Activated CD4-positive, alpha-beta T cell treated with anti-CD3 and anti-CD28 coated beads for 36 hours (primary cell): ENCODE data around the gene OR2AT4. TPM values are rescaled to one million over a fixed set of nuclear protein-coding genes. Genes with fewer than 3 reads are reported as not detected.
"Not testable (repeated sequence)": the region's sequence is repeated elsewhere in the genome, so short reads cannot be mapped to it uniquely, and the experiment has no call there.

ENCODE experiments used
- ATAC-seq: fragments of 200-7000 bp; cut with Tn5 transposase; one replicate; pipeline ENCODE4 v1.10.0; 2021; ENCODE audit warnings: mild to moderate bottlenecking, moderate library complexity
- CTCF ChIA-PET: fragments of 350-600 bp; sonication (Branson Sonifier 250); formaldehyde crosslinking; loops from one replicate; lab custom pipeline; 2021; ENCODE audit warnings: antibody characterized with exemption; lab: Charles Lee
- POLR2A ChIA-PET: fragments of 350-600 bp; sonication (Branson Sonifier 250); formaldehyde crosslinking; loops from one replicate; lab custom pipeline; 2021; ENCODE audit warnings: antibody characterized with exemption, inconsistent platforms; lab: Charles Lee
- DNase-seq: peaks from one replicate; pipeline ENCODE4 v3.0.0-alpha.2; 2020
- H3K27ac Mint-ChIP-seq: one replicate; pipeline ENCODE4 v1.8.0; 2021; ENCODE audit warnings: mixed read lengths
- H3K27me3 Mint-ChIP-seq: one replicate; pipeline ENCODE4 v1.8.0; 2021; ENCODE audit warnings: mixed read lengths
- H3K36me3 Mint-ChIP-seq: one replicate; pipeline ENCODE4 v1.8.0; 2021; ENCODE audit warnings: low read depth, mixed read lengths
- H3K4me1 Mint-ChIP-seq: one replicate; pipeline ENCODE4 v1.8.0; 2021; ENCODE audit warnings: mixed read lengths
- H3K4me3 Mint-ChIP-seq: one replicate; pipeline ENCODE4 v1.8.0; 2021; ENCODE audit warnings: mild to moderate bottlenecking, moderate library complexity, mixed read lengths
- H3K9me3 Mint-ChIP-seq: one replicate; pipeline ENCODE4 v1.8.0; 2021; ENCODE audit warnings: low read depth, mixed read lengths
- intact Hi-C, 2 experiments: fragments of 100-400 bp; cut with DNase I in 1 of 2; cut with micrococcal nuclease in 1 of 2; formaldehyde crosslinking; loops; one replicate each; pipeline versions ENCODE4 v1.14.2 to v1.15.1; 2022 to 2024; cut with DNase I, micrococcal nuclease
- total RNA-seq, 2 experiments: library from RNA; stranded (reverse); gene quantifications; one replicate each; pipeline ENCODE4 v1.2.3, GENCODE V29; 2021

The OR2AT4 gene
- total RNA-seq, 2 experiments from 2014 or later: not detected

DNA sequence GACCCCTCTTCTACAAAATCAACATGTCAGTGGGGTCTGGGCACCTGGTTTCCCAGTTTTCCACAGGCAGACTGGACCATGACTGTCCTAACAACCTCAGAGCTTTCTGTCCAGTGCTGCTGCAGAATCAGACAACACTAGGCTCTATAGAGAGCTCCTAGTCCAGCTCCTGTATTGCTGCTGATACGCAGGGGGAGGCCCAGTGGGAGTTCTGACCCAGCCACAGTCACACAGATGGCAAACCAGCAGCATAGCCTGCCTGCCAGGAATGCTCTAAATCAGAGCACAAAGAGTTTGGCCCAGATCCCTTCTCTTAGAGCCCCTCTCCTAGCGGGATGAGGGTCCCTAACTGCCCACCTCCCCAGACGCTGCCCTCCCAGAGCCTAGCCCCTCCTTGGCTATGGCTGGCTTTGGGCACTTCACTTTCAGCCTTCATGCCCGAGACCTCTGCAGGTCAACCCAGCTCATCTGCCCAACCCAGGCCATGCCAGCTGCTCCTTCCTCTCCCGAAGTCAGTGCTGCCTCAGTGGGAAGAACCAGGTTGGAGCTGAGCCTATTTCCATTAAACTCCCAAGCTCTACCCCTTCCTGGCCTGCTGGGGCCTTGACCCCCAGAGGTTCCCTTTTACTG lies 38.5 kb upstream of the OR2AT4 start:
- Mint-ChIP-seq H3K36me3 (no peaks in the 10 kb centered on the region), H3K27ac (no peak overlapping the region), H3K27me3 (peaks cover 13% of the 10 kb centered on the region), H3K4me3 (no peak overlapping the region), H3K4me1 (no peaks in the 10 kb centered on the region), H3K9me3 (no peaks in the 10 kb centered on the region)
- ChIA-PET POLR2A (no interaction called here), CTCF (interaction anchor here (0.6 to 3.2 kb wide), 7 partner anchors 8 to 1785 kb away, joined by 3 to 13 read pairs (median 4); partner anchors contain the start of gene TPBGL)
- intact Hi-C loops: no loop called here
- DNase-seq (no peak), ATAC-seq (no peak)

GRCh38 chr11:75133976-75134375 lies 37.3 kb upstream of the OR2AT4 start:
- POLR2A ChIA-PET: no interaction called here

GRCh38 chr11:75132080-75132479 lies 35.4 kb upstream of the OR2AT4 start:
- ATAC-seq (no peak), DNase-seq (no peak)
- intact Hi-C loops: loop anchor here in 1 of 2 experiments (5.0 kb wide), 1 partner anchor 1285 kb away; no protein-coding TSS in a partner anchor
- Mint-ChIP-seq H3K4me3 (no peak overlapping the region), H3K4me1 (no peaks in the 10 kb centered on the region), H3K36me3 (no peaks in the 10 kb centered on the region), H3K27me3 (peaks cover 19% of the 10 kb centered on the region), H3K27ac (no peak overlapping the region), H3K9me3 (no peaks in the 10 kb centered on the region)
- CTCF ChIA-PET: no interaction called here
- POLR2A ChIA-PET: no interaction called here

More at GRCh38 chr11:75133976-75134375, 37.3 kb upstream of the OR2AT4 start:
- no peaks in the 10 kb centered on the region for H3K9me3 Mint-ChIP-seq
- no peak overlapping the region for H3K4me3 Mint-ChIP-seq
- CTCF ChIA-PET: interaction anchor here (0.9 to 3.2 kb wide), 6 partner anchors 9 to 115 kb away, joined by 3 to 13 read pairs (median 4); no protein-coding TSS in a partner anchor
- no peaks in the 10 kb centered on the region for H3K4me1 Mint-ChIP-seq
- H3K36me3 Mint-ChIP-seq: no peaks in the 10 kb centered on the region
- intact Hi-C loops: loop anchor here in 1 of 2 experiments (5.0 kb wide), 1 partner anchor 1287 kb away; no protein-coding TSS in a partner anchor
- peaks cover 13% of the 10 kb centered on the region for H3K27me3 Mint-ChIP-seq
- ATAC-seq (no peak), DNase-seq (no peak)
- H3K27ac Mint-ChIP-seq: no peak overlapping the region

- H3K36me3 Mint-ChIP-seq: no peaks in the 10 kb centered on the region
- CTCF ChIA-PET: interaction anchor here (0.7 kb wide), 1 partner anchor 16 kb away, joined by 3 read pairs; no protein-coding TSS in a partner anchor
- H3K9me3 Mint-ChIP-seq: no peaks in the 10 kb centered on the region
These were observed 29.9 kb upstream of the OR2AT4 start for GRCh38 chr11:75126564-75126963.

GRCh38 chr11:75118577-75118976 lies 21.9 kb upstream of the OR2AT4 start:
- H3K27me3 Mint-ChIP-seq: peaks cover 26% of the 10 kb centered on the region
- ChIA-PET POLR2A (no interaction called here), CTCF (interaction anchor here (1.1 kb wide), 1 partner anchor 24 kb away, joined by 4 read pairs; no protein-coding TSS in a partner anchor)
- no peaks in the 10 kb centered on the region for H3K4me1 Mint-ChIP-seq
- ATAC-seq: no peak
- DNase-seq: no peak
- H3K36me3 Mint-ChIP-seq: no peaks in the 10 kb centered on the region
- H3K27ac Mint-ChIP-seq: no peak overlapping the region
- intact Hi-C loops: no loop called here
- no peak overlapping the region for H3K4me3 Mint-ChIP-seq
- peaks cover 7% of the 10 kb centered on the region for H3K9me3 Mint-ChIP-seq

More at GRCh38 chr11:75126564-75126963, 29.9 kb upstream of the OR2AT4 start:
- no peak overlapping the region for H3K4me3 Mint-ChIP-seq
- DNase-seq (no peak), ATAC-seq (no peak)
- POLR2A ChIA-PET: no interaction called here
- no peak overlapping the region for H3K27ac Mint-ChIP-seq
- H3K27me3 Mint-ChIP-seq: peaks cover 17% of the 10 kb centered on the region
- intact Hi-C loops: no loop called here
- H3K4me1 Mint-ChIP-seq: no peaks in the 10 kb centered on the region

DNA sequence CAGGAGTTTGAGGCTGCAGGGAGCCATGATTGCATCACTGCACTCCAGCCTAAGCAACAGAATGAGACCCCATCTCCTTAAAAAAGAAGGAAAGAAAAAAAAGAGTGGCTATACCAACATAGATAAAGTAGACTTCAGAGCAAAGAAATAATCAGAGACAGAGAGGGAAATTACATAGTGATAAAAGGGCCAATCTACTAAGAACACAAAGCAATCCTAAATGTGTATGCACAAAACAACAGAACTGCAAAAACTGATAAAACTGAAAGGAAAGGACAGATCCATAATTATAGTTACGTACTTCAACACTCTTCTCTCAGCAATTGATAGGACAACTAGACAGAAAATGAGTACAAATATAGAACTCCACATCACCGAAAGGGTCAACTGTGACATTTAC lies 17.8 kb upstream of the OR2AT4 start:
- ATAC-seq: no peak
- H3K9me3 Mint-ChIP-seq: peaks cover 16% of the 10 kb centered on the region
- DNase-seq: no peak
- H3K27ac Mint-ChIP-seq: no peak overlapping the region
- H3K27me3 Mint-ChIP-seq: peaks cover 21% of the 10 kb centered on the region
- no peak overlapping the region for H3K4me3 Mint-ChIP-seq
- no peaks in the 10 kb centered on the region for H3K36me3 Mint-ChIP-seq
- ChIA-PET POLR2A (no interaction called here), CTCF (no interaction called here)
- intact Hi-C loops: no loop called here
- no peaks in the 10 kb centered on the region for H3K4me1 Mint-ChIP-seq

DNA sequence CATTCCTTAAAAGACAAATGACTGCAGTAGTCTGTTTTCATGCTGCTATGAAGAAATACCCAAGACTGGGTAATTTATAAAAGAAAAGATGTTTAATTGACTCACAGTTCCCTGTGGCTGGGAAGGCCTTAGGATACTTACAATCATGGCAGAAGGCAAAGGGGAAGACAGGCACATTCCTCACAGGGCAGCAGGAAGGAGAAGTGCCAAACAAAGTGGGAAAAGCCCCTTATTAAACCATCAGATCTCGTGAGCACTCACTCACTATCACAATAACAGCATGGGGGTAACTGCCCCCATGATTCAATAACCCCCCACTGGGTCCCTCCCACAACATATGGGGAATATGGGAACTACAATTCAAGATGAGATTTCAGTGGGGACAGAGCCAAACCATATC lies 16.4 kb upstream of the OR2AT4 start:
- intact Hi-C loops: no loop called here
- CTCF ChIA-PET: no interaction called here

GRCh38 chr11:75112200-75112599 lies 15.5 kb upstream of the OR2AT4 start:
- intact Hi-C loops: no loop called here
- Mint-ChIP-seq H3K9me3 (peaks cover 13% of the 10 kb centered on the region), H3K36me3 (no peaks in the 10 kb centered on the region), H3K4me1 (no peaks in the 10 kb centered on the region), H3K4me3 (no peak overlapping the region), H3K27ac (no peak overlapping the region), H3K27me3 (peaks cover 12% of the 10 kb centered on the region)
- POLR2A ChIA-PET: no interaction called here
- CTCF ChIA-PET: interaction anchor here (1.0 to 1.2 kb wide), 2 partner anchors 15 to 47 kb away, joined by 3 read pairs; partner anchors contain the start of gene OR2AT4
- ATAC-seq: no peak
- DNase-seq: no peak

More for the DNA sequence above, 16.4 kb upstream of the OR2AT4 start:
- Mint-ChIP-seq H3K4me3 (no peak overlapping the region), H3K27ac (no peak overlapping the region), H3K27me3 (peaks cover 12% of the 10 kb centered on the region), H3K36me3 (no peaks in the 10 kb centered on the region), H3K4me1 (no peaks in the 10 kb centered on the region), H3K9me3 (peaks cover 13% of the 10 kb centered on the region)
- DNase-seq: no peak
- no peak for ATAC-seq
- POLR2A ChIA-PET: no interaction called here

GRCh38 chr11:75107187-75107586 lies 10.5 kb upstream of the OR2AT4 start:
- intact Hi-C loops: no loop called here
- no peak for ATAC-seq
- no peaks in the 10 kb centered on the region for H3K36me3 Mint-ChIP-seq
- H3K4me3 Mint-ChIP-seq: no peak overlapping the region
- H3K27me3 Mint-ChIP-seq: peaks cover 18% of the 10 kb centered on the region
- H3K4me1 Mint-ChIP-seq: peaks cover 11% of the 10 kb centered on the region
- CTCF ChIA-PET: interaction anchor here (0.6 kb wide), 1 partner anchor 618 kb away, joined by 3 read pairs; no protein-coding TSS in a partner anchor
- peaks cover 8% of the 10 kb centered on the region for H3K9me3 Mint-ChIP-seq
- DNase-seq: no peak
- POLR2A ChIA-PET: no interaction called here
- no peak overlapping the region for H3K27ac Mint-ChIP-seq

DNA sequence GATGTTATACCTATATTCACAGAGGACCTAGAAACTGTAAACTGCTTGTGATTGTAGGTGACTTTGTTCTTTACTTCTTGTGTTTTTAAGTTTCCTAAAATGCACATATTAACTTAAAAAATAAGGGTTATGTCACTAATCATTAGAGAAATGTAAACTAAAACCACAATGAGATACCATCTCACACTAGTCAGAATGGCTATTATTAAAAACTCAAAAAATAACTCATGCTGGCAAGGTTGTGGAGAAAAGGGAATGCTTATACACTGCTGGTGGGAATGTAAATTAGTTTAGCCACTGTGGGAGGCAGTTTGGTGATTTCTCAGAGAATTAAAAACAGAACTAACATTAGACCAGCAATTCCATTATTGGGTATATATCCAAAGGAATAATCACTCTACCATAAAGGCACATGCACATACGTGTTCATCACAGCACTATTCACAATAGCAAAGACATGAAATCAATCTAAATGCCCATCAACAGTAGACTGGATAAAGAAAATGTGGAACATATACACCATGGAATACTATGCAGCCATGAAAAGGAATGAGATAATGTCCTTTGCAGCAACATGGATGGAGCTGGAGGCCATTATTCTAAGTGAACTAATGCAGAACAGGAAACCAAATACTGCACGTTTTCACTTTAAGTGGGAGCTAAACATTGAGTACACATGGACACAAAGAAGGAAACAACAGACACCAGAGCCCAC lies 9.4 kb upstream of the OR2AT4 start:
- not testable (repeated sequence) for H3K27ac Mint-ChIP-seq

DNA sequence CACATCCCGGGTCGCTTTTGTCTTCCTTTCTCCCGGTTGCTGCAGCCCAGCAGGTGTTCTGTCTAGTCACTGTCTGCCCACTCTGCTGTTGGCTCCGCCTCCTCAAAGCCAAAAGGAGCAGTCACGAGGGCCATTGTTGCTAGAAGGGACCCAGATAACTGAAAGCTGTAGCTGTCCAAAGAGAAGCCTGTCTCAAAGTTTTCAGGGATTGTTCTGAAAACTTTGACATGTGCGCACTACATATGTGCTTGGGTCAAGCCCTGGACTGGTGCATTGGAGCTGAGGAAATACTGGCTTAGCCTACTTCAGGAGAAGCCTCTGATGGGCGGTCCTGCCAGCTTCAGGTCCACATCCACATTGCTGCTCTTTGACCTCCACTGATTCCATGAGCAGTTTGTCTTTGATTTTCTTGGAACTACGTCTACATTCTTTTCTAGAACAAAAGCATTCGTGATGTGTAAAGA lies 8.8 kb upstream of the OR2AT4 start:
- H3K27ac Mint-ChIP-seq: no peak overlapping the region
- no peaks in the 10 kb centered on the region for H3K36me3 Mint-ChIP-seq
- ChIA-PET CTCF (no interaction called here), POLR2A (no interaction called here)
- no peak for ATAC-seq
- intact Hi-C loops: no loop called here
- no peak for DNase-seq
- H3K4me1 Mint-ChIP-seq: peaks cover 15% of the 10 kb centered on the region
- no peak overlapping the region for H3K4me3 Mint-ChIP-seq
- peaks cover 22% of the 10 kb centered on the region for H3K27me3 Mint-ChIP-seq
- H3K9me3 Mint-ChIP-seq: no peaks in the 10 kb centered on the region

More for the DNA sequence above, 9.4 kb upstream of the OR2AT4 start:
- CTCF ChIA-PET: interaction anchor here (0.6 kb wide), 1 partner anchor 619 kb away, joined by 3 read pairs; no protein-coding TSS in a partner anchor
- POLR2A ChIA-PET, DNase-seq, intact Hi-C loops, H3K4me3 Mint-ChIP-seq, ATAC-seq, H3K36me3 Mint-ChIP-seq, H3K9me3 Mint-ChIP-seq: not testable (repeated sequence)
- peaks cover 11% of the 10 kb centered on the region for H3K4me1 Mint-ChIP-seq
- peaks cover 22% of the 10 kb centered on the region for H3K27me3 Mint-ChIP-seq
